Fibroblast of skin of left biceps (primary cell): ENCODE measurements around the gene LDHAL6B.
"Not testable (repeated sequence)": the region's sequence is repeated elsewhere in the genome, so short reads cannot be mapped to it uniquely, and the experiment has no call there.

ENCODE experiments used
- DNase-seq, 2 experiments: peaks; one replicate each; pipeline ENCODE4 v3.0.0-alpha.2; 2013; ENCODE audit warnings: low read depth in 2 of 2

LDHAL6B gene

GRCh38 chr15:59206623-59207183, at the start of gene LDHAL6B:
Gene LDHAL6B (plus strand): TSS chr15:59206843. CDS start chr15:59206941, 98 bp downstream.
- DNase-seq = no peak

- DNase-seq = no peak
These were observed 49.2 kb upstream of the LDHAL6B start for GRCh38 chr15:59157396-59157795.

- peak in 1 of 2 experiments; percentile 33 for DNase-seq
These were observed 48.6 kb upstream of the LDHAL6B start for GRCh38 chr15:59157840-59158700.

DNA sequence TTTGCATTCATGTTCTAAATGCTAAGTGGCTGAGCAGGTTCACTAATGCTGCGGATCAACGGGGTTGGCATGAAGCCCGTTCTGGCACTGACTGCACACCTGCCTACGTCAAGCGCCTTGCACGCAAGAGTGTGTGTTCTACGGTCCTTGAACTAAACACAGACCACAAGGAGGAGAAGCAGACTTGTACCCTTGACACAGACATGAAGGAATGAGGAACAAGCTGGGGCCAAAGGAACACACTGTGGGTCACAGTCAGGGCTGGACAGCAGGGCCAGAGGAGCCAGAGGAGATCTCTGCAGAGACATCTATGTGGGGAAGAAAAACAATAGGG, 48.0 kb upstream of the LDHAL6B start:
- no peak for DNase-seq

- DNase-seq = no peak
These were observed 47.4 kb upstream of the LDHAL6B start for GRCh38 chr15:59159210-59159609.

GRCh38 chr15:59160880-59161593, 45.6 kb upstream of the LDHAL6B start:
- DNase-seq = no peak

DNA sequence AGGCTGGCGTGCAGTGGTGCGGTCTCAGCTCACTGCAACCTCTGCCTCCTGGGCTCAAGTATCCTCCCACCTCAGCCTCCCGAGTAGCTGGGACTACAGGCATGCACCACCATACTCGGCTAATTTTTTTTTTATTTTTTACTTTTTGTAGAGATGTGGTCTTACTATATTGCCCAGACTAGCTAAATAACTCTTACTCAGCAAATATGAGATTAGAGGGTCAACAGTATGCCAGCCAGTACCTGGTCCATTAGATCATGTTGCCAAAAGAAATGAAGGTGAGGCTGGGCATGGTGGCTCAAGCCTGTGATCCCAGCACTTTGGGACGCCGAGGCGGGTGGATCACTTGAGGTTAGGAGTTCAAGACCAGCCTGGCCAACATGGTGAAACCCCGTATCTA, 44.6 kb upstream of the LDHAL6B start:
- DNase-seq = not testable (repeated sequence)

GRCh38 chr15:59165726-59166125, 40.9 kb upstream of the LDHAL6B start:
- DNase-seq = no peak

DNA sequence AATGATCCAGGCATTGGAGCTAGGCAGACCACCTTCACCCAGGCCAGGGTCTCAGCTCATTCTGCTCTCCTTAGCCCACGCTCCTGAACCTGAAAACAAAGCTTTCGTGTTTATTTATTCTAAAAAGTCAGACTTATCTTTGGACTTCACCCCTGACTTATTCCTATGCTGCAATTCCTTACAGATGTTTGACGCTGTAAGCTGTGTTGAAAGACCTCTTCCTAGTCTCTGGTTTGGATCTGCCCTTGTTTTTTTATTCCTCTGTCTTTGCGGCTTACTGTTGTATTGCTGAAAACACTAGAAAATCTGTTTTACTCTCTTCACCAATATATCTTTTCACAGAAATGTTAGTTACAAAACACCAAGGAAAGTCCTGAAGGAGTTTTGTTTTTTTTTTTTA, 40.5 kb upstream of the LDHAL6B start:
- no peak for DNase-seq

DNA sequence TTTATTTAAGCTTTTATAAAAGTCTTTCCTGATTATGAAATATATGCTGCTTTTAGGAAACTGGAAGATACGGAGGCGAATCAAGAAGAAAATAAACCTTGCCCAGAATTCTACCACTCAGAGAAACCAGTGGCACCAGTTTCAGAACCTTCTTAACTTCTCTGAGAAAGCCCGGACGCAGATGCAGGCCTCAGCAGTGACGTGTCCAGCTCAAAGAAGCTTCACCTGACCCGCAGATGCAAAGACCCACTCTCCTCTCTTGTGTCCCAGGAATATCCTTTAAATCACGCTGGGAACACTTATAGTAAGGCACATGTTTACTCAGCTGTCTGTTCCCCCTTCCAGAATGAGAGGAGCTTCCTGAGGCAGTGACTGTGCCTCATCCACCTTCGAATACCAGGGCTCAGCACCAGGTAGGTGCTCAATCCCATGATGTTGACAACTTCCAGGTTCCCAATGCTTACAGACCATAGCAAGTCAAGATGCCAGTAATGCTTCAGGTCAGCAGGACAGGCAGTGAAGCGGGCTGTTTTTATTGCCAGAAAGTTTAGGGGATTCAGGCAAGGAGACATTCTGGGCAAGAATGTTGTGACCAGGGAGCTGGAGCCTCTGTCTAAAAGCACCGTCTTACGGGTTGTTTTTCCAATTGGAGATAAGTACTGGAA, 39.9 kb upstream of the LDHAL6B start:
- no peak for DNase-seq

GRCh38 chr15:59168536-59168935, 38.1 kb upstream of the LDHAL6B start:
- no peak for DNase-seq

DNA sequence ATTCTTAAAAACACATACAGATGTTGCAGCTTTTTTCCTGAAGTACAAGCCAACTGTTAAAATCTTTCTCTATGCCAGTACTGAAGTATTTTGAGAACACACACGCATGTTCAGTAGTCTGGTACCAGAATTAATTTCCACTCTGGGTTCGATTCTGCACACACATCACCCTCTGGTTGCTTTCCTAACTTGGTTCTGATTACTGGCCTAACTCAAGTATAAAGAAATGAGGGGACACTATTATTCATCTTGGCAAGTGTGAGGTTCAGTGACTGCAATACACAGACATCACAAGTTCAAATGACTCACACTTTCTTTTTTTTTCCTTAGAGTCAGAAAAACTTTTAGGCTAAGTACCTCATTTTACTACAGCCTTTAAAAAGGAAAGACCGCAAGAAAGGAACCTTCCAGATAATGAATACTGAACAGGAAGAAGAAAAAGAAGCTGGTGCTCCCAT, 37.4 kb upstream of the LDHAL6B start:
- peak in 1 of 2 experiments; percentile 47 for DNase-seq

DNA sequence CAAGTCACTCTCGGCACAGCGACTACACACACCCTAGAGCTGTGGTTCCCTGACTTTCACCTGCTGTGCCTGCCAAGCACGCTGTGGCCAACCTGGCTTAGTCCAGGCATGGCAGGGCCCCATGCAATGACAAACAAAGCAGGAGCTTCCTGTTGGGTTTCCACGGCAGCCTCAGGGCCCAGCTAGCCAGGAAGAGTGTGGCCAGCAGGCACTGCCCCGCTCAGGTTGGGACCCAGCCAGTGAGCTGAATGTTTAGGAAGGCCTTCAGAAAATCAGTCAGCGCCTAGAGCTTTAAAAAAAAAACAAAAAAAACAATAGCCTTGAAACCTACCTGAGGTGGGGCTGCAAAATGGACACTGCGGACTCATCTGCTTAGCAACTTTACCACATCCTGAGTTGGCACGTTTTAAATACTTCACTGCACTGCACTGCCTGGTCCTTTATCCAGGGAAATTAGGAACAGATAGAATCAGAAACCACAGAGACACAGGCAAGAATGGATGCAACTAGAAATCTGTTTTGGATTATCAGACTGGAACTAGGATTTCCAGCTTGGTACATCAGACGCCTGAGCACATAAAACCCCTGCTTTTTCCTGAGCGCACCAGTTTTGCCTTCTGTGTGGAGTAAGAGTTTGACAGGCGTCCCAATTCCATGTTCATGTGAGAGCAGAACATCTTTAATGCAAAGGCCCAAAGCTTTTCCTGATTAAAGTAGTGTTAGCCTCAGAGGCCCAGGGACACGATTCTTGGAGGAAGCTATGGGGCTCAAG, 36.2 kb upstream of the LDHAL6B start:
- peak; percentile 87 to 92 for DNase-seq

DNA sequence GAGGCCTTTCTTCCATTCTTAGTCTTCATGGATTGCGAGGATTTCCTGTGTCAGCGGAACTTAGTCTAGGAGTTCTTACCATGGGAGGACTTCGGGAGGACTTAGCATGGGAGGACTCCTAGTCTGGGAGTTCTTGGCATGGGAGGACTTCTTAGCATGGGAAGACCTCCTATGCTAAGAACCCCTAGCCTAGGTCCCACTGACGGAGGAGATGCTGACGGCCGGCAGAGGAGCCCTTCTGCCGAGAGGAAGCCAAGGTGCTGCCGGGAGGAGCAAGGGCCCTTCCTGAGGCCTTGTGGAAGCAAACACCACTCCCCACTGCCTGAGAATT, 35.6 kb upstream of the LDHAL6B start:
- DNase-seq = no peak

DNA sequence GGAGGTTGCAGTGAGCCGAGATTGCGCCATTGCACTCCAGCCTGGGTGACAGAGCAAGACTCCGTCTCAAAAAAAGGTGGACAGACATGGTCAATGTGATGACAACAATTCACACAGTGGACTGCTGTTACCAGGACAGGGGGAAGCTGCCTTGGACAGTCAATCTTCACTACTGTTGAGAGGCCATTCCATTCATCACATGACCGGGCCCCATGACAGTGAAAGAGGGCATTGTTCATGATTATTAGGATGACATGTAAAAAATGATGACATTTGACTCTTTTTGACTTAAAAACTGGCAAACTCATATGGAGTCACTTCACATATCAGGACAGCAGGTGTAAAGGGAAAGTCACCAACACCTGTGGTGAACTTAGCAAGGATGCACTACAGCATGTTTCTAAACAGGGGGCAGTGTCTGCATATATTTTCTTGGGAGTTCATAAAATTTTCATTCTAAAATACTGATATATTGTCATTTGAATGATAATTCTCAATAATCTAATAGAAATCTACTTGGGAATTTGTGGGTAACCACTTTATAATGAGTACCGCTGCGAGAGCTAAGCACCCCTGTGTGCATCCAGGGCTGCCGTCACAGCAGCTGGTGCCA, 34.2 kb upstream of the LDHAL6B start:
- no peak for DNase-seq

- no peak for DNase-seq
These were observed 33.4 kb upstream of the LDHAL6B start for GRCh38 chr15:59173194-59173593.

GRCh38 chr15:59174151-59174834, 32.4 kb upstream of the LDHAL6B start:
- DNase-seq = no peak

GRCh38 chr15:59174835-59175831, 31.5 kb upstream of the LDHAL6B start:
- DNase-seq = peak in 1 of 2 experiments; percentile 22

DNA sequence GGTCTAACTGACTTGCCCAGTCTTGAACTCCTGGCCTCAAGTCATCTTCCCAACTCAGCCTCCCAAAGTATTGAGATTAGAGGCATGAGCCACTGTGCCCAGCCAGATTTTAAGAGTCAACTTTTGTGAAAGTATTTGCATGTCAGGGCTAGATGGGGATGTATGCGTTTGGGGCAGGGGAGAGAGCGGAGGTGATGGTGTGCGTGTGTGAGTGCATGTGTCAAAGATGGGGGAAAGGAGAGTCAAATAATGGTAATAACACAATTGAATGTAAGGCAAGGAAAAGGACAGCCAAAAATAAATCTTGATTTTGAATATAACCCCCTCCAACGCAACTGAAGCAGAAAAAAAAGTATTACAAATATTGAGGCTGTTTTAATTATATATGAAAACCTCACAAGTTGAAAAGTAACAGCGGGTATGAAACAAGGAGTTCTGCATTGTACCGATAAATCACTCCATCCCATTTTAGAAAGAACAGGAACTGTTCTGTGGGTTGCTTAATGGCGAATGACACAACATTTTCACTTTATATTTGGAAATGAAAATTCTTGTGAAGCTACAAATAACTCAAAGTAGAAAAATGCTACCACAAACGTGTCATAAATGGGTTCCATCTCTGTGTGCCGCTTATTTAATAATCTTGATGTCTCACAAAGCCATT, 29.9 kb upstream of the LDHAL6B start:
- DNase-seq = peak in 1 of 2 experiments; percentile 20
